ENCODE data around the gene PRR33.

Gene PRR33

GRCh38 chr11:1893581-1894359 is 2.1 kb upstream of the PRR33 start:
- no peaks in the 10 kb centered on the region for H3K36me3 ChIP-seq (ENCODE audit: insufficient read depth, low read length)
- no peak overlapping the region for H3K4me3 ChIP-seq (ENCODE audit: low read depth, low read length)
- no peak overlapping the region for H2AFZ ChIP-seq (ENCODE audit: low read length, unreplicated experiment)
- H3K4me1 ChIP-seq (ENCODE audit: control insufficient read depth, insufficient read depth, low read length, unreplicated experiment): no peaks in the 10 kb centered on the region
- H3K27ac ChIP-seq (ENCODE audit: low read depth, low read length): no peak overlapping the region
- H3K79me2 ChIP-seq (ENCODE audit: control insufficient read depth, insufficient read depth, low read length, unreplicated experiment): no peaks in the 10 kb centered on the region
- peaks cover 21% of the 10 kb centered on the region for H3K27me3 ChIP-seq (ENCODE audit: insufficient read depth, low read length)

GRCh38 chr11:1892558-1892957 is 863 bp upstream of the PRR33 start:
- Histone ChIP-seq H3K4me3 (ENCODE audit: low read depth, low read length) (no peak overlapping the region), H3K36me3 (ENCODE audit: insufficient read depth, low read length) (no peaks in the 10 kb centered on the region), H3K27me3 (ENCODE audit: insufficient read depth, low read length) (peaks cover 17% of the 10 kb centered on the region), H3K27ac (ENCODE audit: low read depth, low read length) (no peak overlapping the region), H2AFZ (ENCODE audit: low read length, unreplicated experiment) (no peak overlapping the region), H3K4me1 (ENCODE audit: control insufficient read depth, insufficient read depth, low read length, unreplicated experiment) (no peaks in the 10 kb centered on the region), H3K79me2 (ENCODE audit: control insufficient read depth, insufficient read depth, low read length, unreplicated experiment) (no peaks in the 10 kb centered on the region)

GRCh38 chr11:1892116-1892515 is 421 bp upstream of the PRR33 start:
- Histone ChIP-seq H2AFZ (ENCODE audit: low read length, unreplicated experiment) (no peak overlapping the region), H3K79me2 (ENCODE audit: control insufficient read depth, insufficient read depth, low read length, unreplicated experiment) (no peaks in the 10 kb centered on the region), H3K36me3 (ENCODE audit: insufficient read depth, low read length) (no peaks in the 10 kb centered on the region), H3K27ac (ENCODE audit: low read depth, low read length) (no peak overlapping the region), H3K4me1 (ENCODE audit: control insufficient read depth, insufficient read depth, low read length, unreplicated experiment) (no peaks in the 10 kb centered on the region), H3K4me3 (ENCODE audit: low read depth, low read length) (no peak overlapping the region), H3K27me3 (ENCODE audit: insufficient read depth, low read length) (peaks cover 13% of the 10 kb centered on the region; the same call in 1 of the 2 replicates)

- H2AFZ ChIP-seq (ENCODE audit: low read length, unreplicated experiment): no peak overlapping the region
- no peaks in the 10 kb centered on the region for H3K36me3 ChIP-seq (ENCODE audit: insufficient read depth, low read length)
- H3K27ac ChIP-seq (ENCODE audit: low read depth, low read length): no peak overlapping the region
- peaks cover 3% of the 10 kb centered on the region; the same call in 1 of the 2 replicates for H3K27me3 ChIP-seq (ENCODE audit: insufficient read depth, low read length)
- no peak overlapping the region for H3K4me3 ChIP-seq (ENCODE audit: low read depth, low read length)
- no peaks in the 10 kb centered on the region for H3K79me2 ChIP-seq (ENCODE audit: control insufficient read depth, insufficient read depth, low read length, unreplicated experiment)
- no peaks in the 10 kb centered on the region for H3K4me1 ChIP-seq (ENCODE audit: control insufficient read depth, insufficient read depth, low read length, unreplicated experiment)
These were observed 552 bp downstream of the PRR33 start for GRCh38 chr11:1890856-1891830.

- H3K27me3 ChIP-seq (ENCODE audit: insufficient read depth, low read length): no peaks in the 10 kb centered on the region
- H2AFZ ChIP-seq (ENCODE audit: low read length, unreplicated experiment): no peak overlapping the region
- H3K27ac ChIP-seq (ENCODE audit: low read depth, low read length): no peak overlapping the region
- no peaks in the 10 kb centered on the region for H3K79me2 ChIP-seq (ENCODE audit: control insufficient read depth, insufficient read depth, low read length, unreplicated experiment)
- no peaks in the 10 kb centered on the region for H3K4me1 ChIP-seq (ENCODE audit: control insufficient read depth, insufficient read depth, low read length, unreplicated experiment)
- no peaks in the 10 kb centered on the region for H3K36me3 ChIP-seq (ENCODE audit: insufficient read depth, low read length)
- no peak overlapping the region for H3K4me3 ChIP-seq (ENCODE audit: low read depth, low read length)
These were observed 1.5 kb downstream of the PRR33 start for GRCh38 chr11:1889941-1890855.

GRCh38 chr11:1889224-1889930 is 2.3 kb downstream of the PRR33 start:
- Histone ChIP-seq H3K27me3 (ENCODE audit: insufficient read depth, low read length) (no peaks in the 10 kb centered on the region), H3K79me2 (ENCODE audit: control insufficient read depth, insufficient read depth, low read length, unreplicated experiment) (no peaks in the 10 kb centered on the region), H3K4me1 (ENCODE audit: control insufficient read depth, insufficient read depth, low read length, unreplicated experiment) (no peaks in the 10 kb centered on the region), H2AFZ (ENCODE audit: low read length, unreplicated experiment) (no peak overlapping the region), H3K36me3 (ENCODE audit: insufficient read depth, low read length) (no peaks in the 10 kb centered on the region), H3K27ac (ENCODE audit: low read depth, low read length) (no peak overlapping the region), H3K4me3 (ENCODE audit: low read depth, low read length) (no peak overlapping the region)

- Histone ChIP-seq H3K27ac (ENCODE audit: low read depth, low read length) (no peak overlapping the region), H3K36me3 (ENCODE audit: insufficient read depth, low read length) (no peaks in the 10 kb centered on the region), H3K79me2 (ENCODE audit: control insufficient read depth, insufficient read depth, low read length, unreplicated experiment) (no peaks in the 10 kb centered on the region), H3K4me1 (ENCODE audit: control insufficient read depth, insufficient read depth, low read length, unreplicated experiment) (no peaks in the 10 kb centered on the region), H3K4me3 (ENCODE audit: low read depth, low read length) (no peak overlapping the region), H3K27me3 (ENCODE audit: insufficient read depth, low read length) (no peaks in the 10 kb centered on the region), H2AFZ (ENCODE audit: low read length, unreplicated experiment) (no peak overlapping the region)
These were observed 2.9 kb downstream of the PRR33 start for GRCh38 chr11:1888811-1889210.

- no peak overlapping the region for H3K4me3 ChIP-seq (ENCODE audit: low read depth, low read length)
- no peaks in the 10 kb centered on the region for H3K36me3 ChIP-seq (ENCODE audit: insufficient read depth, low read length)
- H3K27me3 ChIP-seq (ENCODE audit: insufficient read depth, low read length): no peaks in the 10 kb centered on the region
- no peak overlapping the region for H2AFZ ChIP-seq (ENCODE audit: low read length, unreplicated experiment)
- no peak overlapping the region for H3K27ac ChIP-seq (ENCODE audit: low read depth, low read length)
- H3K4me1 ChIP-seq (ENCODE audit: control insufficient read depth, insufficient read depth, low read length, unreplicated experiment): no peaks in the 10 kb centered on the region
- no peaks in the 10 kb centered on the region for H3K79me2 ChIP-seq (ENCODE audit: control insufficient read depth, insufficient read depth, low read length, unreplicated experiment)
These were observed 3.3 kb downstream of the PRR33 start for GRCh38 chr11:1888347-1888753.

GRCh38 chr11:1887451-1888346 is 4.0 kb downstream of the PRR33 start:
- H3K36me3 ChIP-seq (ENCODE audit: insufficient read depth, low read length): no peaks in the 10 kb centered on the region
- H3K4me1 ChIP-seq (ENCODE audit: control insufficient read depth, insufficient read depth, low read length, unreplicated experiment): no peaks in the 10 kb centered on the region
- no peak overlapping the region for H3K27ac ChIP-seq (ENCODE audit: low read depth, low read length)
- no peaks in the 10 kb centered on the region for H3K79me2 ChIP-seq (ENCODE audit: control insufficient read depth, insufficient read depth, low read length, unreplicated experiment)
- no peaks in the 10 kb centered on the region for H3K27me3 ChIP-seq (ENCODE audit: insufficient read depth, low read length)
- no peak overlapping the region for H3K4me3 ChIP-seq (ENCODE audit: low read depth, low read length)
- H2AFZ ChIP-seq (ENCODE audit: low read length, unreplicated experiment): no peak overlapping the region

Data from ACC112 (cell line).